H1 (cell line): ENCODE measurements around the gene ATG5. TPM values are rescaled to one million over a fixed set of nuclear protein-coding genes. Genes with fewer than 3 reads are reported as not detected.

Experiments used
- CTCF ChIA-PET: fragments of 300-600 bp; sonication (Branson Sonifier 250); formaldehyde crosslinking; loops from one replicate; lab custom pipeline; 2021; ENCODE audit not compliant: partially characterized antibody; lab: Charles Lee
- POLR2A ChIA-PET: fragments of 300-600 bp; sonication (Branson Sonifier 250); formaldehyde crosslinking; loops from one replicate; lab custom pipeline; 2021; ENCODE audit warnings: inconsistent platforms; ENCODE audit not compliant: partially characterized antibody; lab: Charles Lee
- DNase-seq, 2 experiments: peaks; one replicate each; pipeline versions ENCODE4 v3.0.0 to v3.0.0-alpha.2; 2010 to 2022; ENCODE audit warnings: low spot score in 2 of 2, low read depth in 1 of 2, mixed read lengths in 1 of 2
- FAIRE-seq: peaks from 2 replicates; lab custom pipeline; 2011; peaks lifted over from hg19 to GRCh38; lab: Jason Lieb, UNC
- H2AFZ ChIP-seq: 2 replicates; pipeline ENCODE4 v1.8.1; 2012; ENCODE audit warnings: low read length, inconsistent platforms
- H2AK5ac ChIP-seq: 2 replicates; pipeline ENCODE4 v1.6.1; 2013; ENCODE audit warnings: low read depth, low read length
- H2BK120ac ChIP-seq: replicated peaks from 2 replicates; pipeline ENCODE3; 2013; ENCODE audit warnings: low read depth, low read length, inconsistent platforms
- H2BK12ac ChIP-seq: 2 replicates; pipeline ENCODE4 v1.6.1; 2013; ENCODE audit warnings: low read depth, low read length
- H2BK15ac ChIP-seq: 2 replicates; pipeline ENCODE4 v1.6.1; 2013; ENCODE audit warnings: low read length
- H2BK20ac ChIP-seq: 2 replicates; pipeline ENCODE4 v1.6.1; 2013; ENCODE audit warnings: low read length
- H2BK5ac ChIP-seq: 2 replicates; pipeline ENCODE4 v1.6.1; 2013; ENCODE audit warnings: low read depth, low read length
- H3K14ac ChIP-seq: 2 replicates; pipeline ENCODE4 v1.6.1; 2013; ENCODE audit warnings: inconsistent platforms; ENCODE audit not compliant: insufficient read length
- H3K18ac ChIP-seq: 2 replicates; pipeline ENCODE4 v1.6.1; 2013; ENCODE audit warnings: low read length; ENCODE audit errors: extremely low read depth
- H3K23ac ChIP-seq: 2 replicates; pipeline ENCODE4 v1.6.1; 2013; ENCODE audit warnings: inconsistent platforms; ENCODE audit not compliant: insufficient read length
- H3K23me2 ChIP-seq: 2 replicates; pipeline ENCODE4 v1.6.1; 2013; ENCODE audit warnings: low read depth, low read length
- H3K27ac ChIP-seq: 2 replicates; pipeline ENCODE4 v1.6.1; 2011; ENCODE audit warnings: low read depth, low read length, inconsistent platforms
- H3K27me3 ChIP-seq, 4 experiments: replicated peaks in 1 of 4; 1 replicate in 1 of 4; 2 replicates in 3 of 4; pipeline versions ENCODE4 v1.6.1 to v1.8.1; 2011 to 2013; ENCODE audit warnings: low read length in 3 of 4, mild to moderate bottlenecking in 3 of 4, inconsistent platforms in 2 of 4, mixed read lengths in 2 of 4, moderate library complexity in 1 of 4; ENCODE audit not compliant: control insufficient read depth in 3 of 4, insufficient read depth in 3 of 4; ENCODE audit errors: extremely low read depth in 1 of 4
- H3K36me3 ChIP-seq, 4 experiments: 2 replicates each; pipeline versions ENCODE4 v1.6.1 to v1.8.1; 2011 to 2013; ENCODE audit warnings: mild to moderate bottlenecking in 4 of 4, low read length in 3 of 4, moderate library complexity in 2 of 4, control low read depth in 1 of 4, inconsistent platforms in 1 of 4; ENCODE audit not compliant: insufficient read depth in 4 of 4, control insufficient read depth in 2 of 4
- H3K4ac ChIP-seq: replicated peaks from 2 replicates; pipeline ENCODE3; 2013; ENCODE audit warnings: low read length, low read depth, mixed read lengths, inconsistent platforms; ENCODE audit not compliant: insufficient read length
- H3K4me1 ChIP-seq, 4 experiments: replicated peaks in 1 of 4; 1 replicate in 1 of 4; 2 replicates in 3 of 4; pipeline versions ENCODE4 v1.6.1 to v1.8.1; 2011 to 2013; ENCODE audit warnings: low read length in 3 of 4, inconsistent platforms in 2 of 4, mixed read lengths in 1 of 4; ENCODE audit not compliant: insufficient read depth in 4 of 4, control insufficient read depth in 3 of 4
- H3K4me2 ChIP-seq, 2 experiments: 2 replicates each; pipeline versions ENCODE4 v1.6.1 to v1.8.1; 2011 to 2013; ENCODE audit warnings: low read depth in 2 of 2, low read length in 2 of 2, control low read depth in 1 of 2, inconsistent platforms in 1 of 2, mild to moderate bottlenecking in 1 of 2; ENCODE audit not compliant: insufficient read depth in 1 of 2
- H3K4me3 ChIP-seq, 4 experiments: fragments of 200-600, 300-600 bp in 1 of 4; sonication (generic), shearing (Covaris generic), sonication (Bioruptor Twin) in 1 of 4; 2 replicates each; pipeline versions ENCODE4 v1.5.1 to v1.8.1; 2011 to 2016; ENCODE audit warnings: low read length in 4 of 4, low read depth in 3 of 4, control low read depth in 2 of 4, inconsistent platforms in 2 of 4, mild to moderate bottlenecking in 2 of 4, mixed read lengths in 1 of 4, moderate library complexity in 1 of 4; ENCODE audit not compliant: insufficient read depth in 2 of 4; ENCODE audit errors: extremely low read depth in 1 of 4
- H3K56ac ChIP-seq: replicated peaks from 2 replicates; pipeline ENCODE3; 2013; ENCODE audit warnings: low read depth, mild to moderate bottlenecking, mixed read lengths, low read length, inconsistent platforms; ENCODE audit not compliant: insufficient read length
- H3K79me1 ChIP-seq: 2 replicates; pipeline ENCODE4 v1.6.1; 2013; ENCODE audit warnings: low read depth, low read length, control low read depth
- H3K79me2 ChIP-seq, 2 experiments: 2 replicates each; pipeline versions ENCODE4 v1.6.1 to v1.8.1; 2012 to 2013; ENCODE audit warnings: low read length in 2 of 2, mild to moderate bottlenecking in 2 of 2, inconsistent platforms in 1 of 2; ENCODE audit not compliant: insufficient read depth in 2 of 2, control insufficient read depth in 1 of 2
- H3K9ac ChIP-seq, 4 experiments: replicated peaks in 1 of 4; 1 replicate in 1 of 4; 2 replicates in 3 of 4; pipeline versions ENCODE4 v1.6.1 to v1.8.1; 2011 to 2013; ENCODE audit warnings: low read depth in 3 of 4, low read length in 3 of 4, control low read depth in 2 of 4, mild to moderate bottlenecking in 2 of 4, moderate library complexity in 2 of 4, inconsistent platforms in 1 of 4; ENCODE audit errors: extremely low read depth in 1 of 4
- H3K9me3 ChIP-seq, 2 experiments: 2 replicates each; pipeline versions ENCODE4 v1.6.1 to v1.8.1; 2012 to 2013; ENCODE audit warnings: mild to moderate bottlenecking in 2 of 2, moderate library complexity in 2 of 2, control low read depth in 1 of 2, inconsistent platforms in 1 of 2, low read depth in 1 of 2, low read length in 1 of 2, mixed read lengths in 1 of 2; ENCODE audit not compliant: insufficient read depth in 2 of 2
- H4K20me1 ChIP-seq, 2 experiments: replicated peaks in 1 of 2; 2 replicates each; pipeline versions ENCODE3 to v1.8.1; 2011 to 2013; ENCODE audit warnings: inconsistent platforms in 2 of 2, low read length in 2 of 2, mild to moderate bottlenecking in 1 of 2; ENCODE audit not compliant: insufficient read depth in 2 of 2, control insufficient read depth in 1 of 2
- H4K5ac ChIP-seq: 2 replicates; pipeline ENCODE4 v1.6.1; 2013; ENCODE audit warnings: low read length, low read depth, mixed read lengths, inconsistent platforms; ENCODE audit not compliant: insufficient read length
- H4K8ac ChIP-seq: 2 replicates; pipeline ENCODE4 v1.8.0; 2013; ENCODE audit warnings: mild to moderate bottlenecking, moderate library complexity, low read length, inconsistent platforms; ENCODE audit not compliant: insufficient read depth; ENCODE audit errors: extremely low read depth
- H4K91ac ChIP-seq: replicated peaks from 2 replicates; pipeline ENCODE3; 2013; ENCODE audit warnings: low read length, mixed read lengths, inconsistent platforms; ENCODE audit not compliant: insufficient read length
- E2F6 ChIP-seq: IDR thresholded peaks from 2 replicates; pipeline ENCODE4 v1.6.1; 2012; ENCODE audit warnings: inconsistent platforms
- KDM5A ChIP-seq: fragments of 200-600 bp; IDR thresholded peaks from 2 replicates; pipeline ENCODE4 v1.7.1; 2012; ENCODE audit warnings: mild to moderate bottlenecking, low read length, inconsistent platforms, mixed read lengths
- MAX ChIP-seq: IDR thresholded peaks from 2 replicates; pipeline ENCODE4 v1.6.1; 2012; ENCODE audit warnings: inconsistent platforms
- NANOG ChIP-seq: IDR thresholded peaks from 2 replicates; pipeline ENCODE4 v1.6.1; 2011; ENCODE audit warnings: low read length, low read depth, mild to moderate bottlenecking, inconsistent platforms; ENCODE audit not compliant: insufficient read depth, poor library complexity, severe bottlenecking
- YY1 ChIP-seq: IDR thresholded peaks from 2 replicates; pipeline ENCODE4 v1.6.1; 2011; ENCODE audit warnings: low read depth, mild to moderate bottlenecking, low read length
- polyA plus RNA-seq, 7 experiments: library from polyadenylated mRNA; depleted of rRNA in 3 of 7; stranded (reverse) in 5 of 7; unstranded in 2 of 7; fragments of >200 nt in 5 of 7; fragments of 200-250 nt in 2 of 7; gene quantifications; 1 replicate in 5 of 7; 2 replicates in 1 of 7; 4 replicates in 1 of 7; pipeline versions ENCODE4 v1.2.1 to v1.2.3, GENCODE V29; 2011 to 2013; ENCODE audit warnings: missing spikeins in 2 of 7, mixed read lengths in 2 of 7
- total RNA-seq: library from RNA; stranded (reverse); fragmentation: NEBNext Ultra II Directional; extraction: Animal tissue kit (Norgen Biotek cat#: 25700); gene quantifications from 2 replicates; pipeline ENCODE4 v1.2.1, GENCODE V29; 2021

ATG5 gene
- total and polyA plus RNA-seq, 2 of the 8 experiments (the other 6 are each of a cell fraction or from before 2014, with no cell fraction given), result 18.2 to 39.0 TPM

GRCh38 chr6:106281088-106281487 is 44.5 kb downstream of the ATG5 start:
- Histone ChIP-seq H4K5ac (no peak overlapping the region), H2BK20ac (no peak overlapping the region), H2BK5ac (no peak overlapping the region), H4K91ac (no peak overlapping the region), H3K4ac (no peak overlapping the region), H3K9me3 (no peaks in the 10 kb centered on the region), H3K23ac (no peak overlapping the region), H3K27me3 (no peaks in the 10 kb centered on the region), H4K20me1 (peaks cover 3 to 4% of the 10 kb centered on the region in 2 experiments), H3K4me2 (no peak overlapping the region), H3K36me3 (peaks cover 0 to 11% (median 6%) of the 10 kb centered on the region in 4 experiments; a peak in 4 of 8 replicates), H2AK5ac (no peak overlapping the region), H2AFZ (no peak overlapping the region), H3K23me2 (no peaks in the 10 kb centered on the region), H3K14ac (no peak overlapping the region), H2BK120ac (no peak overlapping the region), H3K4me1 (no peaks in the 10 kb centered on the region), H3K18ac (no peak overlapping the region), H4K8ac (no peak overlapping the region), H3K9ac (no peak overlapping the region), H3K27ac (no peak overlapping the region), H2BK15ac (no peak overlapping the region), H3K79me2 (peaks cover 0 to 25% of the 10 kb centered on the region in 2 experiments; a peak in 3 of 4 replicates), H2BK12ac (no peak overlapping the region), H3K56ac (no peak overlapping the region), H3K79me1 (peaks cover 3% of the 10 kb centered on the region), H3K4me3 (no peak overlapping the region)
- POLR2A ChIA-PET, result no interaction called here
- DNase-seq (no peak), FAIRE-seq (no peak)
- CTCF ChIA-PET, result interaction anchor here (0.7 to 2.6 kb wide), 3 partner anchors 10 to 185 kb away, joined by 3 to 7 read pairs (median 3); no protein-coding TSS in a partner anchor
- no peak for TF ChIP-seq YY1
- no peak for TF ChIP-seq NANOG
- TF ChIP-seq MAX, result no peak
- no peak for TF ChIP-seq E2F6
- TF ChIP-seq KDM5A, result no peak
